OCI-LY1 (cell line): ENCODE data around the gene ERG.

ENCODE experiments used
- H2AFZ ChIP-seq: fragments of 200-600 bp; sonication (generic), shearing (Covaris generic); 2 replicates; pipeline ENCODE4 v1.6.0; 2014; ENCODE audit warnings: antibody characterized with exemption, mild to moderate bottlenecking, low read length
- H3F3A ChIP-seq: fragments of 200-600 bp; sonication (generic), shearing (Covaris generic); 2 replicates; pipeline ENCODE4 v1.6.0; 2014; ENCODE audit warnings: mild to moderate bottlenecking, antibody characterized with exemption, low read length, moderate library complexity; ENCODE audit not compliant: insufficient read depth
- H3K27ac ChIP-seq: fragments of 200-600 bp; sonication (generic); 2 replicates; pipeline ENCODE4 v1.5.1; 2014; ENCODE audit warnings: low read length, mixed run types, mild to moderate bottlenecking, low read depth; ENCODE audit not compliant: poor library complexity, severe bottlenecking
- H3K27me3 ChIP-seq: fragments of 200-600 bp; sonication (generic); 2 replicates; pipeline ENCODE4 v1.6.0; 2014; ENCODE audit warnings: antibody characterized with exemption, mild to moderate bottlenecking, low read length, moderate library complexity; ENCODE audit not compliant: insufficient read depth
- H3K36me3 ChIP-seq: fragments of 200-600 bp; sonication (generic); 2 replicates; pipeline ENCODE4 v1.6.1; 2014; ENCODE audit warnings: mild to moderate bottlenecking, antibody characterized with exemption, low read length, moderate library complexity, mixed read lengths; ENCODE audit not compliant: insufficient read depth
- H3K4me1 ChIP-seq: fragments of 200-600 bp; sonication (generic); 2 replicates; pipeline ENCODE4 v1.5.1; 2014; ENCODE audit warnings: mild to moderate bottlenecking, low read length, moderate library complexity; ENCODE audit not compliant: insufficient read depth, severe bottlenecking
- H3K4me2 ChIP-seq: fragments of 200-600 bp; sonication (generic), shearing (Covaris generic); 2 replicates; pipeline ENCODE4 v1.6.1; 2014; ENCODE audit warnings: low read length
- H3K4me3 ChIP-seq: fragments of 200-600 bp; sonication (generic); 2 replicates; pipeline ENCODE4 v1.5.1; 2014; ENCODE audit warnings: low read length, low read depth, mild to moderate bottlenecking, mixed read lengths; ENCODE audit not compliant: poor library complexity, severe bottlenecking
- H3K79me2 ChIP-seq: fragments of 200-600 bp; shearing (Covaris generic); 2 replicates; pipeline ENCODE4 v1.6.1; 2016; ENCODE audit warnings: mixed run types, low read length, mixed read lengths; ENCODE audit not compliant: insufficient read depth
- H3K9ac ChIP-seq: fragments of 200-600 bp; sonication (generic), shearing (Covaris generic); 2 replicates; pipeline ENCODE4 v1.6.1; 2014; ENCODE audit warnings: mild to moderate bottlenecking, low read length, mixed read lengths
- H3K9me2 ChIP-seq: fragments of 200-600 bp; sonication (generic), shearing (Covaris generic); 2 replicates; pipeline ENCODE4 v1.6.1; 2014; ENCODE audit warnings: low read depth, mild to moderate bottlenecking, low read length, mixed read lengths
- H3K9me3 ChIP-seq: fragments of 200-600 bp; shearing (Covaris generic); 2 replicates; pipeline ENCODE4 v1.6.1; 2014; ENCODE audit warnings: low read length, mixed read lengths
- H4K20me1 ChIP-seq: fragments of 200-600 bp; sonication (generic), shearing (Covaris generic); 2 replicates; pipeline ENCODE4 v1.6.0; 2016; ENCODE audit warnings: mild to moderate bottlenecking, low read length; ENCODE audit not compliant: insufficient read depth
- EZH2 ChIP-seq: fragments of 200-600 bp; sonication (generic), shearing (Covaris generic); IDR thresholded peaks from 2 replicates; pipeline ENCODE4 v1.8.0; 2017; ENCODE audit warnings: borderline replicate concordance, mixed run types, mild to moderate bottlenecking, antibody characterized with exemption, low read length, moderate library complexity, mixed read lengths
- TF ChIP-seq, protein P1 (sequence below): fragments of 200-600 bp; sonication (generic), shearing (Covaris generic); IDR thresholded peaks from 2 replicates; pipeline ENCODE4 v1.5.1; 2017; ENCODE audit warnings: mild to moderate bottlenecking, antibody characterized with exemption, low read length, moderate library complexity, mixed read lengths

The ERG gene

GRCh38 chr21:38385427-38386175, 112.7 kb downstream of the ERG start:
- Histone ChIP-seq H3K9me3 (no peaks in the 10 kb centered on the region), H3F3A (no peaks in the 10 kb centered on the region), H3K4me3 (no peak overlapping the region), H3K79me2 (no peaks in the 10 kb centered on the region), H3K36me3 (no peaks in the 10 kb centered on the region), H3K9ac (no peak overlapping the region), H3K9me2 (no peaks in the 10 kb centered on the region), H2AFZ (no peak overlapping the region), H4K20me1 (no peaks in the 10 kb centered on the region), H3K27ac (no peak overlapping the region), H3K4me2 (no peak overlapping the region), H3K4me1 (no peaks in the 10 kb centered on the region), H3K27me3 (no peaks in the 10 kb centered on the region)
- TF ChIP-seq, protein P1, sequence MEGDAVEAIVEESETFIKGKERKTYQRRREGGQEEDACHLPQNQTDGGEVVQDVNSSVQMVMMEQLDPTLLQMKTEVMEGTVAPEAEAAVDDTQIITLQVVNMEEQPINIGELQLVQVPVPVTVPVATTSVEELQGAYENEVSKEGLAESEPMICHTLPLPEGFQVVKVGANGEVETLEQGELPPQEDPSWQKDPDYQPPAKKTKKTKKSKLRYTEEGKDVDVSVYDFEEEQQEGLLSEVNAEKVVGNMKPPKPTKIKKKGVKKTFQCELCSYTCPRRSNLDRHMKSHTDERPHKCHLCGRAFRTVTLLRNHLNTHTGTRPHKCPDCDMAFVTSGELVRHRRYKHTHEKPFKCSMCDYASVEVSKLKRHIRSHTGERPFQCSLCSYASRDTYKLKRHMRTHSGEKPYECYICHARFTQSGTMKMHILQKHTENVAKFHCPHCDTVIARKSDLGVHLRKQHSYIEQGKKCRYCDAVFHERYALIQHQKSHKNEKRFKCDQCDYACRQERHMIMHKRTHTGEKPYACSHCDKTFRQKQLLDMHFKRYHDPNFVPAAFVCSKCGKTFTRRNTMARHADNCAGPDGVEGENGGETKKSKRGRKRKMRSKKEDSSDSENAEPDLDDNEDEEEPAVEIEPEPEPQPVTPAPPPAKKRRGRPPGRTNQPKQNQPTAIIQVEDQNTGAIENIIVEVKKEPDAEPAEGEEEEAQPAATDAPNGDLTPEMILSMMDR: no peak
- no peak for TF ChIP-seq EZH2

DNA sequence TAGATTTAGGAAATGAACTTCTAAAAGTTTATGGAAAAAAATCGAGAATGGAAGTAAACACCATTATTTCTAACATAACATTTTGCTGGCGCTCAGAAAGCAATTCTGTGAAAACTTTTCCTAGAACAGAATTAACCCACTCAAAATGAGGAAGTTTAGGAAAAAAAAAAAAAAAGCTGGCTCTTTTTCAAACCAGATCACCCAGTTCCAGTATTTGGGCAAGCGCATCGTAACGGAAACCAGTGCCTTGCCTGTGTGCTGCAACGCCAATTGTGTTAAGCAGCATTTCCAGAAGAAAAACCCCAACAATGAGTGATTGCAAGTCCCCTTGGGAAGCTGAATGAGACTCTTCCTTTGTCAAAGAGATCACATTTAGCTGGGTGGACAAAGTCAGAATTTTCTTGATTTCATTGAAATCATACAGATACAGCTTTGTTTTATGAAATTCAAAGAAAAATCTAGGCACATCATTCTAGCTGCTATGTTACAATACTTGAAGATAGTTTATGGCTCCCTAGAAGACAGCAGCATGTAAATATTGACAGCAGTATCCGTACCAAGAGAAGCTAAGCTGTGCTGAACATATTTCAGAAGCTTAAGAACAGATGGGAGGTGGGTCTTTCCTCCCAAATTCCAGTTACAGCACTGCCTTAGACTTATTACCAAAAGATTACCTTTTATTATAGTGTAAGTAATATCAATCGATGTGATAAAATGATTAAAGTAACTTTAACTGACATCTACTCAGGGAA, 113.4 kb downstream of the ERG start:
- no peak for TF ChIP-seq EZH2
- TF ChIP-seq, protein P1: no peak
- Histone ChIP-seq H3K36me3 (no peaks in the 10 kb centered on the region), H3K27me3 (no peaks in the 10 kb centered on the region), H3K9me3 (no peaks in the 10 kb centered on the region), H2AFZ (no peak overlapping the region), H3K9ac (no peak overlapping the region), H4K20me1 (no peaks in the 10 kb centered on the region), H3K4me2 (no peak overlapping the region), H3K27ac (no peak overlapping the region), H3K9me2 (no peaks in the 10 kb centered on the region), H3F3A (no peaks in the 10 kb centered on the region), H3K4me3 (no peak overlapping the region), H3K79me2 (no peaks in the 10 kb centered on the region), H3K4me1 (no peaks in the 10 kb centered on the region)

- Histone ChIP-seq H3K27me3 (no peaks in the 10 kb centered on the region), H3K9me2 (no peaks in the 10 kb centered on the region), H3K4me1 (no peaks in the 10 kb centered on the region), H3K4me3 (no peak overlapping the region), H3F3A (no peaks in the 10 kb centered on the region), H3K9me3 (no peaks in the 10 kb centered on the region), H3K9ac (no peak overlapping the region), H3K36me3 (no peaks in the 10 kb centered on the region), H4K20me1 (no peaks in the 10 kb centered on the region), H2AFZ (no peak overlapping the region), H3K79me2 (no peaks in the 10 kb centered on the region), H3K27ac (no peak overlapping the region), H3K4me2 (no peak overlapping the region)
- TF ChIP-seq EZH2: no peak
- TF ChIP-seq, protein P1: no peak
Observed at GRCh38 chr21:38384238-38384560, 114.1 kb downstream of the ERG start.
